Mononuclear cell (primary cell): Measurements from ENCODE around the gene OSBP2. TPM values are rescaled to one million over a fixed set of nuclear protein-coding genes. Genes with fewer than 3 reads are reported as not detected.

ENCODE experiments used
- H3K27me3 ChIP-seq: 2 replicates; pipeline ENCODE4 v1.6.0; 2011; ENCODE audit warnings: low read length, control low read depth; ENCODE audit not compliant: insufficient read depth
- H3K4me1 ChIP-seq: 2 replicates; pipeline ENCODE4 v1.5.1; 2011; ENCODE audit warnings: mild to moderate bottlenecking, low read length, control low read depth; ENCODE audit not compliant: insufficient read depth
- H3K4me3 ChIP-seq: 2 replicates; pipeline ENCODE4 v1.5.1; 2011; ENCODE audit warnings: mild to moderate bottlenecking, low read length, moderate library complexity
- H3K9me3 ChIP-seq: 2 replicates; pipeline ENCODE4 v1.5.1; 2011; ENCODE audit warnings: low read depth, mild to moderate bottlenecking, control low read depth, low read length
- total RNA-seq: library from RNA; depleted of rRNA; stranded (reverse); fragments of >200 nt; gene quantifications from one replicate; pipeline ENCODE4 v1.2.3, GENCODE V29; 2012

OSBP2 gene
- total RNA-seq, 1 donor = 3.1 TPM

- H3K9me3 ChIP-seq = no peaks in the 10 kb centered on the region
- H3K4me3 ChIP-seq = peak overlapping the region; percentile 41
- H3K4me1 ChIP-seq = peaks cover 18% of the 10 kb centered on the region
- H3K27me3 ChIP-seq = no peaks in the 10 kb centered on the region
These were observed 226.4 kb downstream of the OSBP2 start for GRCh38 chr22:30921108-30921507.

DNA sequence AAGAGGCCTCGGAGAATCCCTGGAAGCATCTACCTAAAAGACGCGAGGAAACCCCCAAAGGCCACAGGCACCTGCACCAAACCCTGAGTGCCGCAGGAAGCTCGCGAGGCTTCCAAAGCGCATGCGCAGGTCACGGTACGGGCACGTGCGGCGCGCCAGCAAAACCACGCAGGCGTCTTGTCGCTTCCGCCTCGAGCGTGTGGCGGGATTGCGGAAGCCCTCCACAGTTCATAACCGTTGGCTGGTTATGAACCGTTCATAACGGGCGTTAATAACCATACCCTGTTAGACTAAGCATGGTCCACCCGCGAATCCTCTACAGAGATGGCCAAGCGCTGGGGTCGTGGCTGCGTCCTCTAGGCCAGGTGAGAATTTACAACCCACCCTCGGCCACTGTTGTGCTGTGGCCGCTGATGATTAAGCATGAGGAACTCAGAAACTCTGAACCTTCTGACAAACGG lies 227.5 kb downstream of the OSBP2 start:
- Histone ChIP-seq H3K27me3 (no peaks in the 10 kb centered on the region), H3K4me3 (peak overlapping the region; percentile 41)

GRCh38 chr22:30923168-30923900 lies 228.7 kb downstream of the OSBP2 start:
- Histone ChIP-seq H3K9me3 (no peaks in the 10 kb centered on the region), H3K4me1 (peaks cover 18% of the 10 kb centered on the region), H3K4me3 (no peak overlapping the region), H3K27me3 (no peaks in the 10 kb centered on the region)

More for the DNA sequence above, 227.5 kb downstream of the OSBP2 start:
- no peaks in the 10 kb centered on the region for H3K9me3 ChIP-seq
- H3K4me1 ChIP-seq = peaks cover 18% of the 10 kb centered on the region

DNA sequence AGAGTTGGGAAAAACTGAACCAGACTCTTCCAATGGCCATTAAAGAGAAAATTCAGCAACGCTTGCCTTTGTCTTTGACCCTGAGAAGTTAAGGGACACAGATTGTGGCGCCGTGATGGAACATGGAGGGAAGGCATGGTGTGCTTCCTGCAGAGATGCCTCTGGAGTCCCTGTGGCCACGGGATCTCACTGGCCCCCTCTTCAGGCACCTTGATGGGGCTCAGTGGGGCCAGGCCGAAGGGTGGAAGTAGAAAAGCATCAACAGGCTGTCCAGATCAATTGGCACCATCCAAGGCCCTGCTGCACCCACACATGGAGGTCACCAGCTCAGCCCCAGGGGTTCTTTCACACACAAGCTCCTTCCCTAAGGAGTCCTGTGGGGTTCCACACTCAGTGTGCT lies 231.0 kb downstream of the OSBP2 start:
- Histone ChIP-seq H3K27me3 (no peaks in the 10 kb centered on the region), H3K4me1 (peaks cover 15% of the 10 kb centered on the region), H3K4me3 (no peak overlapping the region), H3K9me3 (no peaks in the 10 kb centered on the region)

DNA sequence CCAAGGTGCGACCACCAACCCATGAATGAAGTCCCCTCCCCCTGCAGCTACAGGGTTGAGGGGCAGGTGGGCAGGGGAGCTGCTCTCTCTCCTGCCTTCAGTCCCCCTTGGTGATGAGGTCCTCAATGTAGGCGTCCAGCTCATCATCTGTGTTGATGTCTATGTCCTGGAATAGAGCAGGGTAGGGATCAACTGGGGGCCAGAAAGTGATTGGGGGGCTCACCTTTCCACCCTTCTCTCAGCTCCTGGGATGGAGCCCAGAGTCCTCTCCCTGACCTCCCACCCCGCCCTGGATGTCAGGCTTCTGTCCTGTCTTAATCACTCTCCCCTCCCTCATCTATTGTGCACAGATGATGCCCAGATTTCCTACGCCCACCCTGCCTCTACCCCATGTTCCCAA lies 232.0 kb downstream of the OSBP2 start:
- Histone ChIP-seq H3K9me3 (no peaks in the 10 kb centered on the region), H3K27me3 (no peaks in the 10 kb centered on the region), H3K4me3 (no peak overlapping the region), H3K4me1 (peaks cover 5% of the 10 kb centered on the region)

DNA sequence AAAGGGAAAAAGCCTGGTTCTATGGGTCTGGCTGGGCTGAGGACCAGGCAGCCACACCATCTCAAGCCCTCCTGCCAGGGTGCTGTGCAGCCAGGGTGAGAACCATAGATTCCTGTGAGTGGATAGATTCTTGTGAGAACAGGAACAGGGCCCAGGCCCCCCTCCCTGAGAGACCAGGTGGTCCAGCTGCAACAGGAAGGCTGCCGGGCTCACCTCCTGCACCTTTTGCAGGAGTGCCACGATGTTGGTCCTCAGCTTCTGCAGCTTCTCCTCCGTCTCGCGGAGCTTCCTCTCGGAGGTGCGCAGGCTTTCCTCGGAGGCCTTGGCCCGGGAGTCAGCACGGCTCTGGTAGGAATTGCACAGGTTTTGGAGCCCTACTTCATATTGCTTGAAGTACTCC lies 233.1 kb downstream of the OSBP2 start:
- H3K4me3 ChIP-seq = no peak overlapping the region
- H3K27me3 ChIP-seq = no peaks in the 10 kb centered on the region
- H3K9me3 ChIP-seq = no peaks in the 10 kb centered on the region
- no peaks in the 10 kb centered on the region for H3K4me1 ChIP-seq

- no peaks in the 10 kb centered on the region for H3K4me1 ChIP-seq
- no peaks in the 10 kb centered on the region for H3K9me3 ChIP-seq
- H3K27me3 ChIP-seq = no peaks in the 10 kb centered on the region
- H3K4me3 ChIP-seq = no peak overlapping the region
These were observed 233.7 kb downstream of the OSBP2 start for GRCh38 chr22:30928401-30928800.

DNA sequence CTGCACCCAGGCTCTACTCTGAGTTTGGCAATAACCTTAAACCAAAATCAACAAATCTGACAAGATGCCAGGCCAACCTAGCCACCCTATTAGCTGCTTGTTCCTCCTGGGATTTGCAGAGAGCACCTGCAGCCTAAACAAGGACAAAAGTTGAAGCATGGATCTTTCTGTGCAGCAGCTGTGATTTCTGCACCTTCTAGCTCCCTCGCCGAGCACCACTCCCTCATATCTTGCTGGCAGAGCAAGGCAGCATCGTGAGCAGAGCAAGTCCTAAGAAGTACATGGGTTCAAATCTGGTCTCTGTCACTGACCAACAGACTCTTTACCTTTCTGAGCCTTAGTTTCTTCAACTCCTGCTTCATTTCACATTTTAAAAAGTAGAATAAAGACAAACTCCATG lies 235.6 kb downstream of the OSBP2 start:
- no peaks in the 10 kb centered on the region for H3K27me3 ChIP-seq
- no peaks in the 10 kb centered on the region for H3K4me1 ChIP-seq
- no peaks in the 10 kb centered on the region for H3K9me3 ChIP-seq
- no peak overlapping the region for H3K4me3 ChIP-seq

- H3K4me3 ChIP-seq = no peak overlapping the region
- no peaks in the 10 kb centered on the region for H3K9me3 ChIP-seq
- H3K27me3 ChIP-seq = no peaks in the 10 kb centered on the region
- H3K4me1 ChIP-seq = no peaks in the 10 kb centered on the region
These were observed 237.0 kb downstream of the OSBP2 start for GRCh38 chr22:30931541-30932300.

DNA sequence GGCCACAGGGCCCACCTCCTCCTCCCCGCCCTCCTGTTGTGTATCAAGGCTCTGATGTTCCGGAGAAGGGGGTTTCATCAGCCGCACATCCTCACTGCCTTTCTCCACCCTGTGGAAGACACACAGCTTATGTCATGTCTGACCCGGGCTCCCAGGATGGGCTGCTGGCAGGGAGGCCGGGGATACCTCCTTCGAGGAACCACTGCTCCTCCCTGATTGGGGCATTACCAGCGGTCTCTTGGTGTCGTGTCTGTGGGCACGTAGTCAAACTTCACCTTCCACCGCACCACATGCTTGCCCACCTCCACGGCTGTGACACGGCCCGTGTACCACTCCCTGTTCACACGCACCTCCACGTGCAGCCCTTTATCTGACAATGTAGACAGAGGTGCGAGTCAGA lies 238.0 kb downstream of the OSBP2 start:
- Histone ChIP-seq H3K4me1 (no peaks in the 10 kb centered on the region), H3K4me3 (no peak overlapping the region), H3K9me3 (no peaks in the 10 kb centered on the region), H3K27me3 (no peaks in the 10 kb centered on the region)

- Histone ChIP-seq H3K4me3 (no peak overlapping the region), H3K4me1 (no peaks in the 10 kb centered on the region), H3K27me3 (no peaks in the 10 kb centered on the region), H3K9me3 (no peaks in the 10 kb centered on the region)
These were observed 238.8 kb downstream of the OSBP2 start for GRCh38 chr22:30933457-30933856.

DNA sequence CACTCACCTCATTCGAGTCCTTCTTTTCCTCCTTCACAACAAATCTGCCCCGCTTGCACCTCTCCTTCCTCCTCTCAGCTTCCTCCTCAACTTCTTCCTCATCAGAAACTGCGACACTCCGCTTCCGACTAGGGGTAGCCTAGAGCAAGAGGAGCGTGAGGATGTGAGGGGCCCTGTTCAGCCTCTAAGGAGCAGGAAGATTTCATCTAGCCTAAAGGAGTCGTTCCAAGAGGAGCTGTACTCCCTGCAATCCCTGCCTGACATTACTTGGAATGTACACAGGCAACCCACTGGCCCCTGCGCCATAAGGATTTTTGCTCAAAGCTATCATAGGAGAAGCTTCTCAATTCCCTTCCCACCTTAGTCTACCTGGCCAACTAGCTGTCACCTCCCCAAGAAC lies 239.4 kb downstream of the OSBP2 start:
- H3K4me3 ChIP-seq = no peak overlapping the region
- H3K27me3 ChIP-seq = no peaks in the 10 kb centered on the region
- H3K9me3 ChIP-seq = no peaks in the 10 kb centered on the region
- H3K4me1 ChIP-seq = no peaks in the 10 kb centered on the region

- peaks cover 26% of the 10 kb centered on the region for H3K4me1 ChIP-seq
- no peaks in the 10 kb centered on the region for H3K9me3 ChIP-seq
- H3K27me3 ChIP-seq = no peaks in the 10 kb centered on the region
- peak overlapping the region; percentile 23 for H3K4me3 ChIP-seq
These were observed 246.2 kb downstream of the OSBP2 start for GRCh38 chr22:30940685-30941362.

DNA sequence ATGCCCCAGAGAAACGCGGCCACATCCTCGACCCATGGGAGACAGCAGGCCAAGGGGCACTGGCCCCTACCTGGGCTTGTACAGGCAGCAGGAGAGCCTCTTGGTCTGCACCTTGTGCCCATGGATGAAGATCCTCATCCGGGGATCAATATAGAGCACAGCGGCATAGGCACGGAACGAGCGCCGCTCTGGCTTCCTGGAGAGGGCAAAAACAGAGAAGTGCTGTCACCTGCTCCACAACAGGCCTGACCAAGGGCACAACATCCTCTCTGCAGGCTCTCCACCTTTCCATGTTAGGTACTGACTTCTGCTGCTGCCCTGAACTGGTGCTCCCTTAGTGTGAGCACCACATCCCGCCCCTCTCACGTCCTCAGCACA lies 246.7 kb downstream of the OSBP2 start:
- H3K4me3 ChIP-seq = no peak overlapping the region
- H3K9me3 ChIP-seq = no peaks in the 10 kb centered on the region
- no peaks in the 10 kb centered on the region for H3K27me3 ChIP-seq
- peaks cover 26% of the 10 kb centered on the region for H3K4me1 ChIP-seq

- Histone ChIP-seq H3K4me1 (peaks cover 31% of the 10 kb centered on the region), H3K27me3 (no peaks in the 10 kb centered on the region), H3K9me3 (no peaks in the 10 kb centered on the region), H3K4me3 (no peak overlapping the region)
These were observed 248.7 kb downstream of the OSBP2 start for GRCh38 chr22:30943368-30943767.
